ENCODE results near the gene PSMC3.
A peak's percentile ranks its signal among the peaks of the same experiment; 100 is the strongest.

Gene PSMC3

DNA sequence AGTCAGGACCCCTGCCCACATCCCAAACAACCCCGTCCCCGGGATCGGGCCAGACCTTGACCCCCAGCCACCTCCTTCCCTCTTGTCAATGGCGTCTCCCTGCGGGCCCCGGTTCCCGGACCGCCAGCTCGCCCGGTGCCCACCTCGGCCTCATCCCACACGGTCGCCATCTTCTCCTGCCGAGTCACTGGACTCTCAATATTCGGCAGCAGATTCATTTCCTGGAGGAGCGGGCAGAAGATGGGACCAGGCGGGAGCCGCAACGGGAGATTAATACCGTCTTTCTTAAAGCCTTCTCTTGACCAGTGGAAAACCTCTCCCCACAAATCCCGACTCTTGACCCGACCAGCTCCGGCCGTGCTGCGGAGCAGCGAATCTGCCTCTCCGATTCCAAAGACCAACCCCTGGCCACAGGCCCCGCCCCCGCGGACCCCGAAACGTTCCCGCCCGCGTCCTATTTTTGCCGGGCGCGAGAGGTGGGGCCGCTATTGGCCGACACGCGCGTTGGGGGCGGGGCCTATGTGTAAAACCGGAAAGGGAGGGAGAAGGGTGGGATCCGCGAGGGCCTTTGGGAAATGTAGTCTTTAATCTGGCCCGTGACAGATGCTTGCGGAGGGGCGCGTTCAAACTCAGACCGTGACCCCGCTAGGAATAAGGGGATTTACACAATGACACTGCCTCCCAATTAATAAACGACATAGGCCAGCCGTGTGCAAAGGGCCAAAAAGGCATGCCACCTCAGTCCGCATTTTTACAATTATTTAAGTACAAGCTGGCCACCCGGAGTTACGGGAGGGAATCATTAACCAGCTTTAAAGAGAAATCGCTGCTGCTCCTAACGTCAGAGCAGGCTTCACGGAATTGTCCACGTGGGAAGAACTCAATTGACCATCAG lies at the start of gene PSMC3:
Gene PSMC3, minus strand, starts transcription at position 378 of the 895 bp plus-strand sequence. Its CDS starts 160 bp downstream, at position 218.
- DNase-seq: peak; percentile 99

- DNase-seq: no peak
Measured at GRCh38 chr11:47470671-47471070, 44.4 kb upstream of the PSMC3 start.

DNA sequence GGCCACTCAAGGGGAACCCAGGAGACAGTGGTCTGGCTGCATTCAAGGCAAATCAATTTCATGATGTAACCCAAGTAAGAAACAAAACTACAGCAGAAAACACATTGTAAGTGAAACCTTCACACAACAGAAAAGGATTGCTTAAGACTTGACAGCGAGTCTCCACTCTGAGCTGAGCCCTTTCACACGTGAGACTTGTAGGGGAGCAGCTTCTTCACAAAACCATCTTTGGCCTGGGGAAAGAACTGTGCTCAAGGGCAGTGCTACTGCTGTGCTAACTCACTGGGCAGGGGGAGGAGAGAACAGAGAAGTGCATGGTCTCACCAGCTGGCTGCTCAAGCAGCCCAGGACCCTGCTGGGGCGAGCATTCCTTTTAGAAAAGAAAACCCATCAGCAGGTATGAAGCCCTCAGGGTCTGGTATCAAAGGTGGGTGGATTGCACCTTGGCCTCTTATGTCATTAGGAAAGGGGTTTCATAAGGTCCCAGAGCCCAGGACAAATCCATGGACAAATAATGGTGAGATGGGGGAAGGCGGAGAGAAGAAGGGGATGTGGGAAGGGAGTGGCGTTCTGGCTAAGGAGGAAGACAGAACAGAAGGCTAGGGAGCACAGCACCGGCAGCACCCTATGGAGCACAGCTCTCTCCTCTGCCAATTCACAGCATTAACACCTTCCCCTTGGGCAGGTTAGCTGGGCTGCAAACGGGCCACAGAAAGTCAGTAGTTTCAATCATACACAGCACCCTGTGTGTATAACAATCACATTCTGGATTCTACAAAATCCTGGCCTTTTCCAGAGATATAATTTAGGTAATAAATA lies 43.3 kb upstream of the PSMC3 start:
- DNase-seq: no peak

GRCh38 chr11:47468598-47469214 lies 42.5 kb upstream of the PSMC3 start:
- no peak for DNase-seq

- no peak for DNase-seq
Measured at GRCh38 chr11:47467357-47467756, 41.1 kb upstream of the PSMC3 start.

DNA sequence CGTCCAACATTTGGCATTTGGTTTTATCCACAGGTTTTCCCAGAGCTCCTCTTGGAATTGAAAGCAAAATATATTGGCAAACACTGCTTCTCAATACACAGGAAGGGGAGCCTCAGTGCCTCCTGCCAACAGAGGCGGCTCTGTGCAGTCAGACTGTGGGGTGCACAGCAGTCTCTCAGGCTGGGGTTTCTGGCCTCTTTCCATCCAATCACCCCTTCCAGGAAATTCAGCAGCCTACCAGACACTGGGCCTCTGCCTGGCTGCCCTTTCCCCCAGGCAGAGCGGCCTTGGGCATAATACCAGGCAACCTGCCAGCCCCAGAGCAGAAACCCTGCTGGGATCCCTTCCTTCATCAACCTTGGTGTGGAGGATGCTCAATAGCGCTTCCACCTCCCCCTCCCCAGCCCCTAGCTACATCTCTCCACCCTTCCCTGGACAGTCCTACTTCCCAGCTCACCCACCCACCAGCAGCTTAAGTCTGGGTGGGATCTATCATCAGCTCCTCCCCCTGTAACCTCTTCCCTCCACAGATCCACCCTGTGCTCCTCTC lies 40.5 kb upstream of the PSMC3 start:
- DNase-seq: no peak

DNA sequence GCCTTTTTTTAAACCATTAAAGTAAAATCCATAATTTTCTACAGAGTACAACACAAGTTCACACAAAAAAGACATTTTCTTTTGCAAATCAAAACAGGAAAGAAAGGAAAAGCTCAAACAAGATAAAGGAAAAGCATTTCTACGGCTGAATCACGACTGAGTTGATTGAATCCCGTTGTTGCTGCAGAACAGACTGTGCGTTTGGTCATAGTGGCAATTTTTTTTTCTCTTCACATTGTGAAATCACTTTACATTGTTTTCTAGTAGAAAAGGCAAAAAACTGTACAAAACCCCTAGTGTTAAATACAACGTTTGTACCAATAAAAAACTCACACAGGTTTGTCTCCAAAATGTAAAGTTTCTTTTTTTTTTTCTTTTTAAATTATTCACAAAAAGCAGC lies 40.0 kb upstream of the PSMC3 start:
- no peak for DNase-seq

GRCh38 chr11:47464483-47464882 lies 38.2 kb upstream of the PSMC3 start:
- DNase-seq: no peak

DNA sequence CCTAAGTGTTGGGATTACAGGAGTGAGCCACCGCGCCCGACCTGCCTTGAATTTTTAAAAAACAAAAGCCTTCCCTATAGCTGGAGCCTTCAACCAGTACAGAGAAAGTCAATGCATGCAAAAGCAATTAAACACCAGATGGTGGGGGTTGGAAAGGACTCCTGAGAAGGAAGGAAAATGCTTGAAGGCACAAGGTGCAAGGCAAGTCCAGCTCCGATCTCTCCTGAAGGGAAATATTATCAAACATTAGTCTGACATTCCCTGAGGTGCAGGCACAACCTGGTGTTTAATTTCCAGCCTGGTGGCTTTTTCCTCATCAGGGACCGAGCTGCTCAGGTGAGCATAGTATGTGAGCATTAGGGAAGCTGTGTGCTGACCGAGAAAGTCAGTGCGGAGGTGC lies 35.6 kb upstream of the PSMC3 start:
- no peak for DNase-seq

GRCh38 chr11:47460571-47461235 lies 34.5 kb upstream of the PSMC3 start:
- DNase-seq: no peak

- DNase-seq: peak; percentile 60
Measured at GRCh38 chr11:47454258-47454671, 28.0 kb upstream of the PSMC3 start.

- DNase-seq: no peak
Measured at GRCh38 chr11:47453365-47453764, 27.1 kb upstream of the PSMC3 start.

DNA sequence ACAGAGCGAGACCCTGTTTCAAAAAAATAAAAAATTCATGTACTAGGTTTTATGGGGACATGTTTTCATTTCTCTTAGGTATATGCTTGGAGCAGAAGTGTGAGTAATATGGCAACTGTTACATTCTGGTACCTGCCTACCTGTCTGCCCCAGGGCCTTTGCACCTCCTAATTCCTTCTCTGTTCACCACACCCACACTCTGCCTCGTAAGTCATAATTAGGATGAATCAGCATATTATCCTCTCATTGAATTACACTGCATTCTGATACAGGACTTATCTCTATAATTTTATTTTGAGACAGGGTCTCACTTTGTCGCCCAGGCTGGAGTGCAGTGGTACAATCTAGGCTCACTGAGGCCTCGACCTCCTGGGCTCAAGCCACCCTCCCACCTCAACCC lies 25.8 kb upstream of the PSMC3 start:
- DNase-seq: no peak

GRCh38 chr11:47451436-47451835 lies 25.2 kb upstream of the PSMC3 start:
- no peak for DNase-seq

- DNase-seq: no peak
Measured at GRCh38 chr11:47449541-47449940, 23.3 kb upstream of the PSMC3 start.

DNA sequence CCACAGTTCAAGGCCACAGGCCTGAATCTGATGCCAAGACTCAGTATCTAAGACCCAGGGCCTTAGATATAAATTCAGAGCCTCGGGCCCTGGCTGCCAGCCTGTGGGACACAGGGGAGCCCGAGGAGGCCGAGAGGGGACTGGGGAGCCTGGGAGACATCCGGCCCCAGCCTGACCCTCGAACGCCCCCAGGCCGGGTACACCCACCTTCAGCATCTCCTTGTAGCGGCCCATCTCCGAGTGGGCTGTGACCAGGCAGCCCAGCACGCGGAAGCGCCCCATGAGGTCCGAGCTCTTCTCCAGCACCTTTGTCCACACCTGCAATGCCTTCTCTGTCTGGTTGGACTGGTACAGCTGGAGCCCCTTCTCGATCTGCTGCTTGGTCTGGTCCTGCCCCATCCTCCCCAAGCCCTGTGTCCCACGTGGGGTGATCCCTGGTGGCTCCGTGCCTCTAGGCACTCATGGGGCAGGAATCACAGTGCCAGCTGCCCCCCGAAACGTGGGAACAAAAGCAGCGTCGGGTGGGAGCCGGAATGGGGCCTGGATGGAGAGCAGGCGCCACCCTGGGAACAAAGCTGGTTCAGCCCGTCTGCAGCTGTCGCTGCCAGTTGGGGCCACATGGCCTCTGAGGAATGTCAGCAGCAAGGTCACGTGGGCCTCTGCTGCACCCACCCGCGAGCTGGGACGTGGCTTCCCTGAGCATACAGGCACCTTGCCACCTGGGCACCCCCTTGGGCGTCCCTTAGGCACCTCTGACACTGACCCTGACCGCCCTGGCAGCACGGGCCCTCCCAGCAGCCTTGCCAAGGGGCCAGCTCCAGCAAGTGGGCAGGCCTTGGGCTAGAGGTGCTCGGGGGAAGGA lies 22.6 kb upstream of the PSMC3 start, which contains the start of gene RAPSN:
Gene RAPSN, minus strand, starts transcription at position 571 of the 862 bp plus-strand sequence. Its CDS starts 172 bp downstream, at position 399.
- no peak for DNase-seq

DNA sequence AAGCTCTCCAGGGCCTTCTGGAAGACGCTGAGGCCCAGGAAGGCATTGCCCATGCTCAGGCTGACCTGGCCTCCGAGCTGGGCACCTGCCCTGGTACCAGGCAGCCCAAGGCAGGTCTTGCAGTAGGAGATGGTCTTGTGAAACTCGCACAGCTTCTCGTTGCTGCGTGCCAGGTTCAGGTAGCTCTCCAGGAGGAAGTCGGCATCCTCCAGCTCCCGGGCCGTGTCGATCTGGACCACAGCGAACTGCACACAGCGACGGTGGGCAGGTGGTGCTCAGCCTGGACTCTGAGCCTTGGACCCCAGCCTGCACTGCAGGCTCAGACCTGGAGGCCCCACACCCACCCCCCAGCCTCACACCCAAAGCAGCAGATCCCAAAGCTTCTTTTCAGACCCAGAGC lies 21.7 kb upstream of the PSMC3 start:
- no peak for DNase-seq

DNA sequence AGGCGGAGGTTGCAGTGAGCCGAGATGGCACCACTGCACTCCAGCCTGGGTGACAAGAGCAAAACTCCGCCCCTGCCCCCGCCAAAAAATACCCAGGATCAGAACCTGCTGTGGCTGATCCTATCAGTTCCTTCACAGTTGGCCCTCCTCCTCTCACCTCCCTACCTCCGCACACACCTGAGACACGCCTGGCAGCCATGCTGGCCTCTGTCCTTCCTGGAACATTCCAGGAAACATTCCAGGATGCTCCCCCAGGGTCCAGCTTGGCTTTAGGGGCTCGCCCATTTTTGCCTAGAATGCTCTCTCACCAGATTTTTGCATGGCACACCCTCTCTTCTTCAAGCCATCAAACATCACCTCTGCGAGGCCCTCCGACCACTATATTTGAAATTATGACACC lies 20.6 kb upstream of the PSMC3 start:
- DNase-seq: no peak

DNA sequence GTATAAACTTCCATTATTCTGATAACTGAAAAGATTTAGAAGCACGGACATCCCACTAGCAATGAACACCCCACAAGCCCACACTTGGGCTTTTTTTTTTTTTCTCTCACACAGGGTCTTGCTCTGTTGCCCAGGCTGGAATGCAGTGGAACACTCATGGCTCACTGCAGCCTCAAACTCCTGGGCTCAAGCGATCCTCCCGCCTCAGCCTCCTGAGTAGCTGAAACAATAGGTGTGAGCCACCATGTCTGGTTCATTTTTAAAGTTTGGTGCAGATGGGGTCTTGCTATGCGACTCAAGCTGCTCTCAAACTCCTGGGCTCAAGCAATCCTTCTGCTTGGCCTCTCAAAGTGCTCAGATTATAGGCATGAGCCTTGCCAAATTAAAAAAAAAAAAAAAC lies 19.6 kb upstream of the PSMC3 start:
- no peak for DNase-seq

- DNase-seq: no peak
Measured at GRCh38 chr11:47443817-47444216, 17.6 kb upstream of the PSMC3 start.

GRCh38 chr11:47443028-47443700 lies 16.9 kb upstream of the PSMC3 start:
- no peak for DNase-seq

All from activated naive CD4-positive, alpha-beta T cell treated with Interleukin-2 at 50 U/mL for 16 hours (primary cell).